ENCODE measurements around the gene TRPM1.
A peak's percentile ranks its signal among the peaks of the same experiment; 100 is the strongest.

Gene TRPM1

DNA sequence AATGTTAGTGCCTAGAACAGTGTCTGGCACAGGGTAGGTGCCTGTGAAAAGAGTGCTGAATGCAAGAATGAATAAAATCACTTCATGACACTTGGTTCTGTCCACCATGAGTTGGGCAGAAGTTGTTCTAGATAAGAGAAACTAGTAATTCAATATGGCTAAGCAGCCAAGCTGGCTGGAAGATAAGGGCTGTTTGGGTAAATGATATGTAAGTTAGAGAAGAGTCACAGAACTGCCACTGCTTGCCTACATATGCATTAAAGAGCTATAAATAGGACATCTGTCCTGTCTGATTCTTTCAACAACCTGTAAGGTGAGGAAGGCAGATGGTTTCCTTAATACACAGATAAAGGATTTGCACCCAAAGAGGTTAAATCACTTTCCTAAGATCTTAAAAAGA is 123.2 kb downstream of the TRPM1 start:
- DNase-seq (ENCODE audit: low read depth) = no peak

DNA sequence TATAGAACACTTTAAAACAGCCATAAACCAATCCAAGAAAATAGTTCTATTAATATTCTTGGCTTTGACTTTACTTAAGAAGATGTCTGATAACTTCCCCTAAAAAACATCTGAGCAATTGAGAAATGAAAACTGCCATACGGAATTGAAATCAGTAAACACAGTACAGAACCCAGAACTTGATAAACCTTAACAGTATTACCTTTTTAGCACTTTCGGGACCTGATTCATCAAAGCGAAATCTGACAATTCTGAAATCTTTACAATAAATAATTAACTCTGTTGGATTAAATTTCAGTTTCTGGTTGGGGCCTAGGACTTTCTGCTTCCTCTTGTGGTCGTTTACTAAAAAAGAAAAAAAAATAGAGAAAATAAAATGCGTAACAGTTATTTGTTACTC is 127.4 kb downstream of the TRPM1 start:
- DNase-seq (ENCODE audit: low read depth) = no peak

DNA sequence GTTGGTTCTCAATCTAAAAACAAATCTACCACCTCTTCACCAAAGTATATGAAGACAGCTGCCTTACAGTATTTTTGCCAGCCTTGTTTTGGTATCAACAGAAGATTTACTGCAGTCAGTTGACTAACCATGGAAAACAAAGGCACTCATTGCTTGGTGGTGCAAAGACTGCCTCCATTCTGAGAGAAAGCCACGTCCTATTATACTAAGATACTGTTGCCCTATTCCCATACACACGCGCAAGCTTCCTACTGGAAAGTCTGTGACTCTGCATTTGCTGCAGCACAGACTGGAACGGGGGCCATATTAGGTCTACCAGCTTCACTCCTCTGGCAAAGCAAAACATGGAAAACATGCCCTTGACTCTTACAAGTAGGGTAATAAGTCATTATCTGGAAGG is 128.1 kb downstream of the TRPM1 start:
- DNase-seq (ENCODE audit: low read depth) = no peak

DNA sequence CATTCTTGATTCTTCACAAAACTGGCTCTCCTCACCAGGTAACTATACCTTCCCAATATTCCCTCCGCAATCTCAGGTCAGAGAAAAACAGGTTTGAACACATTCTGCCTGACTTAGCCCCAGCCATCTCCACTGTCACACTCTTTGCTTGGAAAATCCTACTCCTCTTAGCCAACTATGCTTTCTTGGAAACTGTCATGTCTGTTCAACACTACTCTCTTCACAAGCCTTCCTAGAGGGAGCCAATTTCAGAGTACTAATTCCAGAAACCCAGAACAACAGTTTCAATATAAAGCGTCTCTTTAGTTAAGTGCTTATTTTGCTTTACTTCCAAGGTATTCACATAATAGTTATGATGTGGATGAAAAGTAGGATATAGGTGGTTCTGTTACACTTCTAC is 131.8 kb downstream of the TRPM1 start:
- no peak for DNase-seq (ENCODE audit: low read depth)

DNA sequence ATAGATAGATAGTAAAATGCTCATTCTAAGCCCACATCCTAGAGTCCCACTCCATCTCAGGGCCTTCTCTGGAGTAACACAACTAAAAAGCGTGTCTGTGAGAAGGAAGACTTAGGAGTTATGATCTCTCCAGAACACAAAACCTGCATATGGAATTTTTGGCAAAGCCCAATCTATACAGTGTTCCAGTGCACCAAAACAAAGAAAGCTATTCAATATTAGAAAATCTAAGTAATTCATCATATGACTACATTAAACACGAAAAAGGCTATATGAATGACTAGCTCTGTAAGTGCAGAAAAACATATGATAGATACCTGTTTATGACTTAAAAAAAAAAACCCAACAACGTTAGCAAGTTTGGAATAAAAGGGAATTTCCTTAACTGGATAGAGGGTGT is 137.8 kb downstream of the TRPM1 start:
- DNase-seq (ENCODE audit: low read depth) = no peak

DNA sequence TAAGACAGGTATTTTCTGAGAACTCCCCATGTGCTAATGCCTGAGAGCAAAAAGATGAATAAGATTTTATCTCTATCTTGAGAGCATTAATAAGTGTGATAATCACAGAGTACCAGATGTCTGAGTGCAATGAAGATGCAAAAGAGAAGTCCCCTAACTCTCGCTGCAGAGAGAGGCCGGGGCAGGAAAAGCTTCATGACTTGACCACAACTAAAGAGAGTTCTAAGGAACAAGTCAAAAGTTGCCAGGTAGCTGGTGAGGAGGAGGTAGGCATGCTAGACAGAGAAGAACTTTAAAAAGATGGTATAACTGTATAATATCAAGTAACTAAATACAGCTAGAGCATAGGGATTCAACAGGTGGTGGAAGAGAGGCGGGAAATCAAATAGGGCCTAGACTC is 138.9 kb downstream of the TRPM1 start:
- no peak for DNase-seq (ENCODE audit: low read depth)

DNA sequence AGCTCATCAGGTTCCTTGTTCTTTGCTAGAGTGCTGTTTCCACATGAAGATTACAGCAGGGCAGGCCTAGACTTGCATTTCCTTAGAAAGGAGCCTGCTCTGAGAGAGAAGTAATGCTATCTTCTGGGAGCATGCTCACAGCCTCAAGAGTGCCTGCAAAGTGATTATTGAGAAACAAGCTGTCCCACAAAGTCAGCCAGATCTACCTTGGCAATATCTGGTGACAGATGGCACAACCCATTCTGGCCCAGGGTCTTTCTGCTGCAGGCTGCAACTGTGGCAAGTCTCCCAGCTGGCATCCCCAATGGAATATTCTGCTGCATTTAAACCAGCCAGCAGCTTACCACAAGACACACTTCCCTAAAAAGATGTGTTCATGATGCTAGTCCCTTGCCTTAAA is 139.4 kb downstream of the TRPM1 start:
- DNase-seq (ENCODE audit: low read depth) = no peak

DNA sequence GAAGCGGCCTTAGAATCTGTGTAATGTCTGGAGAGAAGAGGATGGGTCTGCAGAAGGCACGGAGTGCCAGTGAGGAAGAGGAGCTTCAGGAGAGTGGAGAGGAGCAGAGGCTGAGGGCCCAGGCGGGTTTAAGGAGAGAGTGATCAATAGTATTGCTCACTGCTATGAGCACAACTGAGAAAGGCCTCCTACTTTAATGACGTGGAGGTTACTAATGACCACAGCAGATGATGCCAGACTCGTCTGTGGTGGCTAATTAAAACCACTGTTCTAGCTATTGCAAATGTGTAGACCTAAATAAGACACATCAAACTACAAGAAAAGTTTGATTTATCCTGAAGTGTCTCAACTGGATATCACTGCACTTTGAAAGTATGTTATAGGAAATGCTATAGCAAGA is 143.3 kb downstream of the TRPM1 start:
- no peak for DNase-seq (ENCODE audit: low read depth)

DNA sequence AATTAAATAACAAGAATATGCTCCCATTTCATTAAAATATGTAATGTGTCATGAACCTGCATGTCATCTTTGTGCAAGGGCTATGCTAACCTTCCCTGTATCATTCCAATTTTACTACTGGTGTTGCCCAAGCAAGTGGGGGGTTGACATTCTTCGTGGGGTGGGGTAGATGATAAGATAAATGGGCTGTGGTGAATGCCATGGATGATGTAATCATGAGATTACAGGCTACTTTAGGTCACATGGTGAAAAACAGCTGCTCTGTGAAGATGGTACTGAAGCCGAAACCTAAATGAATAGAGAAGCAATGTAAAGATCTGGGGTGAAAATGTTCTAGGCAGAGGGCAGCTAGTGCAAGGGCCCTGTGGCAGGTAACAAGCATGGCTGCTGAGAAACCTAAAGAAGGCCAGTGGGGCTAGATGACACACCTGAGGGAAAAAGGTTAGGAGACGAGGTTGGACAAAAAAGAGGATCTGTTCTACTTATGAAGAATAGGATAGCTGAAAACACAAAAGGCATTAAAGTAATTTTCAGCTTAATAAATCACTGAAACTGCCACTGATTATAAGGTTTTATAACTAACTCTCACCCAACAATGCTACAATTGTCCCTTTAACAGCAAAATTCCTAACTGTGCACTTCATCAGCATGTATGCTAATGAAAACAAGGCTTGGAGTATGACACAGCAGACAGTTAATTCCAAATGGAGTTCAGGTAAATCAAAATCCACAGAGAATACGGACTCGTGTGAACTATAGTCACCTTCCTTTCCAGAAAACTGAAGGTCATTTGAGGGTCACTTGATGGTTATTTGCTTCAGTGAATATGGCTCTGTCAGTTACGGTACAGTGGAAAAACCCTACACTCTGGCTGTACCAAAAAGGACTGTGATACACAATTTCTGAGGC is 145.1 kb downstream of the TRPM1 start:
- DNase-seq (ENCODE audit: low read depth) = peak; percentile 30

DNA sequence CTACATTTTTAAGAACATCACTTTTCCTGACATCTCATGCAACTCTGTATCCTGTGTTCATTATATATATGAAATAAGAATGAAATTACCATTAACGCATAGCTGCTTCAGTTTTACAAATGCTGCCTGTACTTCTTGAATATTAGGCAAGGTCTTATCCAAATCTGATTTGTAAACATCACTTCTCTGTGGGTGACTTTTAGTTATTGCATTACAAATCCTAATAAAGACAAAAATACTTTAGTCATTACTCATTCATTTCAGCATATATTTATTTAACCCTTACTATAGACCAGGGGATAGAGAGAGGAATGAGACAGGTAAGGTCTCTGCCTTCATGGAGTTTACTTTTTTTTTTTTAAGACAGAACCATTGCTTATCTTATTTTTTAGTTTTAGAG is 146.9 kb downstream of the TRPM1 start:
- no peak for DNase-seq (ENCODE audit: low read depth)

DNA sequence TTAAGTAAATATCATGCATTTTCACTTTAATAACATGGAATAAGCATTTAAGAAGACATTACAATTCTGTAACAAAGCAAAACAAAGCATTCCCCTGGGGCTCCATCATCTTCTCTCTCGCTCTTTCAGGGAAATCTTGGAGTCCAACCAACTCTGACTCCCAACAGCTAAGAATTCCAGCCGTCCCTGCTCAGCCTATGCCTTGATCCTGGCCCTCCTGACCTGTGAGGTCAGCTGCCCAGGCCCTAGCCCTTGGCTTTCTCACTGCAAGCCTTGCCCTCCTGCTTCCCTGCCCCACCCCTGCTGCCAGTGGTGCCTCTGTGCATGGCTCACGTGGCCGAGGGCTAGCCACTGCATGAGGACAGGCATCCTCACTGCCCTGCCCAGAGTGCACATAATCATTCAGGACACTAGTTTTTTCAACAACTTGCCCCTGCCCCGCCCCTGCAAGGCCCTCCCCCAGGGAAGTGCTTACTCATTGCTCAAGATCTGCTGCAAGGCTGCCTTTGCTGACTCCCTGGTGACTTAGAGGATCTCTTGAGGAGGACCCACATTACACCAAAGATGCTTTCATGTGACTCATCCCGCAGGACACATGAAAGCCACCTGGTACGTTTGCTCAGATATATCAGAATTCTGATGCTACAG is 147.7 kb downstream of the TRPM1 start:
- peak; percentile 91 for DNase-seq (ENCODE audit: low read depth)

DNA sequence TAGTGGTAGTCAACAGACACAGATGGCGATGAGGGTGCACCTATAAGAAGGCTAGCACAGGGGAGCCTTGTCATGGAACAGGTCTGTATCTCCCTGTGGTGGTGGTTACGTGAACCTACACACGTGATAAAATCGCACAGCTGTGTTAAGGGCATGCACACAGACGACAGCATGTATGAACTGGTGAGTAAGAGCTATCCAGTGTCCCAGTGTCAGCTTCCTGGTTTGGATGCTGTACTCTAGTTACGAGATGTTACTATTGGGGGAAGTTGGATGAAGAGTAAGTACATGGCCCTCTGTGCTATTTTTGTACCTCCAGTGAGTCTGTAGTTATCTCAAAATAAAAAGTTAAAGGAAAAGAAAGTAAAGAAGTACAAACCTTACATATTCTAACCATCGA is 148.3 kb downstream of the TRPM1 start:
- DNase-seq (ENCODE audit: low read depth) = no peak
